Measurements from ENCODE around the gene LRRC46. TPM values are rescaled to one million over a fixed set of nuclear protein-coding genes. Genes with fewer than 3 reads are reported as not detected.

Gene LRRC46
- total RNA-seq, 1 experiment from 2014 or later, result 0.44 TPM

GRCh38 chr17:47808036-47808829 lies 23.2 kb upstream of the LRRC46 start:
- no peak for ATAC-seq
- H3K4me3 ChIP-seq (ENCODE audit: low read length), result no peak overlapping the region
- H4K20me1 ChIP-seq (ENCODE audit: low read length), result peaks cover 20% of the 10 kb centered on the region
- H2AFZ ChIP-seq (ENCODE audit: low read length), result no peak overlapping the region
- ChIA-PET CTCF (no interaction called here), POLR2A (ENCODE audit: unreplicated experiment) (no interaction called here)
- peaks cover 23% of the 10 kb centered on the region for H3K4me1 ChIP-seq (ENCODE audit: insufficient read depth, low read length)
- TF ChIP-seq EZH2phosphoT487 (IDR thresholded peaks at IDR 0.05; ENCODE audit: borderline replicate concordance, low read length), result no peak
- no peak for TF ChIP-seq EZH2 (IDR thresholded peaks at IDR 0.05; ENCODE audit: low read length, unreplicated experiment)
- TF ChIP-seq, protein P1, sequence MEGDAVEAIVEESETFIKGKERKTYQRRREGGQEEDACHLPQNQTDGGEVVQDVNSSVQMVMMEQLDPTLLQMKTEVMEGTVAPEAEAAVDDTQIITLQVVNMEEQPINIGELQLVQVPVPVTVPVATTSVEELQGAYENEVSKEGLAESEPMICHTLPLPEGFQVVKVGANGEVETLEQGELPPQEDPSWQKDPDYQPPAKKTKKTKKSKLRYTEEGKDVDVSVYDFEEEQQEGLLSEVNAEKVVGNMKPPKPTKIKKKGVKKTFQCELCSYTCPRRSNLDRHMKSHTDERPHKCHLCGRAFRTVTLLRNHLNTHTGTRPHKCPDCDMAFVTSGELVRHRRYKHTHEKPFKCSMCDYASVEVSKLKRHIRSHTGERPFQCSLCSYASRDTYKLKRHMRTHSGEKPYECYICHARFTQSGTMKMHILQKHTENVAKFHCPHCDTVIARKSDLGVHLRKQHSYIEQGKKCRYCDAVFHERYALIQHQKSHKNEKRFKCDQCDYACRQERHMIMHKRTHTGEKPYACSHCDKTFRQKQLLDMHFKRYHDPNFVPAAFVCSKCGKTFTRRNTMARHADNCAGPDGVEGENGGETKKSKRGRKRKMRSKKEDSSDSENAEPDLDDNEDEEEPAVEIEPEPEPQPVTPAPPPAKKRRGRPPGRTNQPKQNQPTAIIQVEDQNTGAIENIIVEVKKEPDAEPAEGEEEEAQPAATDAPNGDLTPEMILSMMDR (conservative IDR thresholded peaks at IDR 0.05; ENCODE audit: low read depth, low read length), result no peak
- H3K9ac ChIP-seq (ENCODE audit: low read length), result no peak overlapping the region
- intact Hi-C loops (cut with micrococcal nuclease), result no loop called here
- no peak overlapping the region for H3K4me2 ChIP-seq (ENCODE audit: low read length)
- no peaks in the 10 kb centered on the region for H3F3A ChIP-seq (ENCODE audit: low read length, unreplicated experiment)
- no peaks in the 10 kb centered on the region for H3K79me2 ChIP-seq (ENCODE audit: low read length)
- H3K36me3 ChIP-seq (ENCODE audit: low read depth, low read length), result peaks cover 37% of the 10 kb centered on the region
- no peaks in the 10 kb centered on the region for H3K27me3 ChIP-seq (ENCODE audit: low read length)
- no peaks in the 10 kb centered on the region for H3K9me3 ChIP-seq (ENCODE audit: low read length)
- H3K27ac ChIP-seq (ENCODE audit: low read length), result no peak overlapping the region
- TSS peak; percentile 14 for BruUV-seq (replicated peaks)
- DNase-seq, result no peak
- no peaks in the 10 kb centered on the region for H3K9me2 ChIP-seq (replicated peaks; ENCODE audit: low read length)

- no peak overlapping the region for H2AFZ ChIP-seq (ENCODE audit: low read length)
- no peaks in the 10 kb centered on the region for H3K79me2 ChIP-seq (ENCODE audit: low read length)
- H3K4me2 ChIP-seq (ENCODE audit: low read length), result no peak overlapping the region
- no peak overlapping the region for H3K4me3 ChIP-seq (ENCODE audit: low read length)
- peaks cover 37% of the 10 kb centered on the region for H3K36me3 ChIP-seq (ENCODE audit: low read depth, low read length)
- H3F3A ChIP-seq (ENCODE audit: low read length, unreplicated experiment), result no peaks in the 10 kb centered on the region
- H4K20me1 ChIP-seq (ENCODE audit: low read length), result peaks cover 20% of the 10 kb centered on the region
- H3K4me1 ChIP-seq (ENCODE audit: insufficient read depth, low read length), result peaks cover 23% of the 10 kb centered on the region
- DNase-seq (no peak), ATAC-seq (no peak)
- CTCF ChIA-PET, result no interaction called here
- TF ChIP-seq EZH2 (IDR thresholded peaks at IDR 0.05; ENCODE audit: low read length, unreplicated experiment), result no peak
- TF ChIP-seq EZH2phosphoT487 (IDR thresholded peaks at IDR 0.05; ENCODE audit: borderline replicate concordance, low read length), result no peak
- TF ChIP-seq, protein P1 (conservative IDR thresholded peaks at IDR 0.05; ENCODE audit: low read depth, low read length), result no peak
- BruUV-seq (replicated peaks), result no TSS peak
- H3K9me2 ChIP-seq (replicated peaks; ENCODE audit: low read length), result no peaks in the 10 kb centered on the region
- intact Hi-C loops (cut with micrococcal nuclease), result no loop called here
- H3K27me3 ChIP-seq (ENCODE audit: low read length), result no peaks in the 10 kb centered on the region
- no peak overlapping the region for H3K9ac ChIP-seq (ENCODE audit: low read length)
- H3K27ac ChIP-seq (ENCODE audit: low read length), result no peak overlapping the region
- POLR2A ChIA-PET (ENCODE audit: unreplicated experiment), result no interaction called here
- H3K9me3 ChIP-seq (ENCODE audit: low read length), result no peaks in the 10 kb centered on the region
Measured at GRCh38 chr17:47808830-47809480, 22.5 kb upstream of the LRRC46 start.

Data from PC-3 (cell line).